ENCODE data around the gene VCAM1.

- TF ChIP-seq CTCF (IDR thresholded peaks at IDR 0.05; ENCODE audit: poor library complexity, severe bottlenecking) (no peak), RAD21 (conservative IDR thresholded peaks at IDR 0.05) (no peak), EZH2 (IDR thresholded peaks at IDR 0.05; ENCODE audit: borderline replicate concordance, insufficient read depth, low read length, poor library complexity, severe bottlenecking) (no peak), MXI1 (conservative IDR thresholded peaks at IDR 0.05; ENCODE audit: poor library complexity, severe bottlenecking) (no peak), POLR2AphosphoS5 (IDR thresholded peaks at IDR 0.05) (no peak)
Measured at GRCh38 chr1:100719490-100719889, at the start of gene VCAM1.

Measured in neural cell (in vitro differentiated cells).